Measurements from ENCODE around the gene ERG.

ERG gene

GRCh38 chr21:38520511-38520910 is 22.2 kb upstream of the ERG start:
- Histone ChIP-seq H3K9me3 (ENCODE audit: control insufficient read depth, low read depth, low read length) (no peaks in the 10 kb centered on the region), H3K4me1 (ENCODE audit: control insufficient read depth, low read depth, low read length) (peaks cover 7% of the 10 kb centered on the region), H3K27ac (ENCODE audit: low read length) (no peak overlapping the region), H3K9ac (ENCODE audit: low read length) (no peak overlapping the region), H3K36me3 (ENCODE audit: control insufficient read depth, low read depth, low read length) (no peaks in the 10 kb centered on the region), H3K4me3 (ENCODE audit: low read length) (no peak overlapping the region), H3K27me3 (ENCODE audit: control insufficient read depth, insufficient read depth, low read length) (no peaks in the 10 kb centered on the region)

DNA sequence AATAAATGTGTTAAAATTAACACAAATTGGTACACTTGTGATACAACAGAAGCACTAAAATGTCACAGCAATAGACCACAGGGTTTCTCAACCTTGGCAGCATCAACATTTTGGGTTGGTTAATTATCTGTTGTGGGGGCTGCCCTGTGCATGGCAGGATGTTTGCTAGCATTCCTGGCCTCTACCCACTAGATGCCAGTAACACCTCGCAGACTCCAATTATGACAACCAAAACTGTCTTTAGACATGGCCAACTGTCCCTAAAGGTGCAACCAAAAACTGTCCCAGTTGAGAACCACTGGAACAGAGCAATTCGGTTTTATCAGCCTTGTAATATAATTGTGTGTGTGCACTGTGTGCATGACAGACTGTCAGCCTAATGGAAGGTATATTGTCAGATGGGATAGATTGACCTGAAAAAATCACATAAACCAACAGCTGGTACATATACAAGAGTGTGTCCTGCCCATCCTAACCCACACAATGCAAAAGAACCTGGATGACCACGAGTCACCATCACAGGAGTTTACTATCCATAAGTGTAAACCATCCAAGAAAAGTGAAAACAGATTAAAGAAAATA is 13.5 kb upstream of the ERG start:
- no peak overlapping the region for H3K4me3 ChIP-seq (ENCODE audit: low read length)
- H3K9ac ChIP-seq (ENCODE audit: low read length) = no peak overlapping the region
- H3K4me1 ChIP-seq (ENCODE audit: control insufficient read depth, low read depth, low read length) = peaks cover 7% of the 10 kb centered on the region
- H3K36me3 ChIP-seq (ENCODE audit: control insufficient read depth, low read depth, low read length) = no peaks in the 10 kb centered on the region
- H3K9me3 ChIP-seq (ENCODE audit: control insufficient read depth, low read depth, low read length) = no peaks in the 10 kb centered on the region
- no peaks in the 10 kb centered on the region for H3K27me3 ChIP-seq (ENCODE audit: control insufficient read depth, insufficient read depth, low read length)
- no peak overlapping the region for H3K27ac ChIP-seq (ENCODE audit: low read length)

DNA sequence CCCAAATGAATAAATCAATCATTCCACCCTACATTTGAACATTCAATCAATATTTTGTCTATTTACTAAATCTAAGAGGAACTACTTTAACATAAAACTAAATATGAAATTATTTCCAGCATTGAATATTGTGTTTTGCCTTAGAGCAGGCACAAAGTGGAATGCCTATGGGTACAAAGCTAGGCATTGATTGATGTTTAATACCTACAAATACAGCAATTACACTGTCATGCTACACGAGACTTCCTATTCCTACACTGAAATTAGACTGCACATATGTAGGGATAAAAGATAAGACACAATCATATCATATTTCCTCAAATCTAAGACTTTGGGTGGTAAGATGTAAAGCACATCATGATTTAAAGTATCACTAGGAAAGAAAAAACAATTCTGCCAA is 12.9 kb upstream of the ERG start:
- Histone ChIP-seq H3K9me3 (ENCODE audit: control insufficient read depth, low read depth, low read length) (no peaks in the 10 kb centered on the region), H3K4me3 (ENCODE audit: low read length) (no peak overlapping the region), H3K36me3 (ENCODE audit: control insufficient read depth, low read depth, low read length) (no peaks in the 10 kb centered on the region), H3K9ac (ENCODE audit: low read length) (no peak overlapping the region), H3K27ac (ENCODE audit: low read length) (no peak overlapping the region), H3K27me3 (ENCODE audit: control insufficient read depth, insufficient read depth, low read length) (no peaks in the 10 kb centered on the region), H3K4me1 (ENCODE audit: control insufficient read depth, low read depth, low read length) (peaks cover 12% of the 10 kb centered on the region)

DNA sequence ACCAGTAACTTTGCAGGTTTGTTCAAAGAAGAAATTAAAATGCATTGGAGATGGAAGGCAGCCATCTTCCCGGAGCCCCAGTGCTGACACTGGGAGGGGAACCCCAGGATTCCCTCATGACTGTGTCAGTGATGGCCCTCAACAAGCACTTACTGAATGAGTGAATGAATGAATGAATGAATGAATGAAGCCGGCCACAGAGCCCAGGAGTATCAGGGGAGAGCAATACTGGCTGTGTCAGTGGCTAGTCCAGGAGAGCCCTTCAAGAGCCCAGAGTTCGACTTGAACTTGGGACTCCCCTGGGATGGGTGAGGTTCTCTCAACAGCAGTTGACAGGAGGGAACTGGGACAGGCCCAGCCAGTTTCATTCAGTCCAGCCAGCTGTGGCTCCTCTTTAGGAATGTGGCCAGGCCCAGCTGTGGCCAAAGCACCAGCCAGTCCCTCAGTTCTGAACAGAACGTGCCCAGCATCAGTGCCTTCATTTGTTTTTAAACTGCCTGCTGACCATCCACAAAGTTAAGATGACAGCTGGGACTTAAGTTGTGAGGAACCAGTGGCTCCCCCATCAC is 9.2 kb upstream of the ERG start:
- no peaks in the 10 kb centered on the region for H3K27me3 ChIP-seq (ENCODE audit: control insufficient read depth, insufficient read depth, low read length)
- no peak overlapping the region for H3K9ac ChIP-seq (ENCODE audit: low read length)

DNA sequence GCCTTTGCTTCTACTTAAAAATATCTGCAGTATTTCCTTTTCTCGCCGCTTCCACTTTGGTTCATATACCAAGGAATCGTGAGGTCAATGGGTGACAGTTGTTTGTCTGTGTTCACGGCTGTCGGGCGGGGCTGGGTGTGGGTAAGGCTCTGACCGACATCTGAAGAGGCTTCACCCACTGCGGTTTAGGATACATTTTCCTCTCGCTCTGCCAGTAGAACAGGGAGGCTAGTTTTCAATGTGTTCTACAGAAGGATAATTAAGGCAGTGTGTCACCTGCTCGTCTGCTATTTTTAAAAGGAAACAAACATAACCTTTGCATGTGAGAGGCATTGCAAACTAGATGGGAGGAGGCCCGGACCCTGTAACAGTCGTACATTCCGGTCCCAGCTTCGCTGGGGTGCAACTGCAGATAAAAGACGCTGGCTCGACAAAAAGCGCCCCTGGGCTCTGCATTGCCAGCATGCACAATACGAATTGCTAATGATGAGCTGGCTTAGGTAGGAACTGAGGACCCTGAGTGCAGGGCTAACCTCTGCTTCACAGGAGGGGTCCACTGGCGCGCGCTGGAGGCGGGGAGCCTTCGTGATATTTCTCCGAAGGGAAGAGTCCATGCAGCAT is 8.5 kb upstream of the ERG start:
- Histone ChIP-seq H3K4me3 (ENCODE audit: low read length) (peak overlapping the region; percentile 1), H3K36me3 (ENCODE audit: control insufficient read depth, low read depth, low read length) (no peaks in the 10 kb centered on the region), H3K9ac (ENCODE audit: low read length) (no peak overlapping the region), H3K27ac (ENCODE audit: low read length) (no peak overlapping the region), H3K27me3 (ENCODE audit: control insufficient read depth, insufficient read depth, low read length) (no peaks in the 10 kb centered on the region), H3K4me1 (ENCODE audit: control insufficient read depth, low read depth, low read length) (peaks cover 29% of the 10 kb centered on the region), H3K9me3 (ENCODE audit: control insufficient read depth, low read depth, low read length) (no peaks in the 10 kb centered on the region)

More for the DNA sequence above, 9.2 kb upstream of the ERG start:
- peaks cover 29% of the 10 kb centered on the region for H3K4me1 ChIP-seq (ENCODE audit: control insufficient read depth, low read depth, low read length)
- H3K9me3 ChIP-seq (ENCODE audit: control insufficient read depth, low read depth, low read length) = no peaks in the 10 kb centered on the region
- H3K27ac ChIP-seq (ENCODE audit: low read length) = no peak overlapping the region
- no peaks in the 10 kb centered on the region for H3K36me3 ChIP-seq (ENCODE audit: control insufficient read depth, low read depth, low read length)
- H3K4me3 ChIP-seq (ENCODE audit: low read length) = no peak overlapping the region

DNA sequence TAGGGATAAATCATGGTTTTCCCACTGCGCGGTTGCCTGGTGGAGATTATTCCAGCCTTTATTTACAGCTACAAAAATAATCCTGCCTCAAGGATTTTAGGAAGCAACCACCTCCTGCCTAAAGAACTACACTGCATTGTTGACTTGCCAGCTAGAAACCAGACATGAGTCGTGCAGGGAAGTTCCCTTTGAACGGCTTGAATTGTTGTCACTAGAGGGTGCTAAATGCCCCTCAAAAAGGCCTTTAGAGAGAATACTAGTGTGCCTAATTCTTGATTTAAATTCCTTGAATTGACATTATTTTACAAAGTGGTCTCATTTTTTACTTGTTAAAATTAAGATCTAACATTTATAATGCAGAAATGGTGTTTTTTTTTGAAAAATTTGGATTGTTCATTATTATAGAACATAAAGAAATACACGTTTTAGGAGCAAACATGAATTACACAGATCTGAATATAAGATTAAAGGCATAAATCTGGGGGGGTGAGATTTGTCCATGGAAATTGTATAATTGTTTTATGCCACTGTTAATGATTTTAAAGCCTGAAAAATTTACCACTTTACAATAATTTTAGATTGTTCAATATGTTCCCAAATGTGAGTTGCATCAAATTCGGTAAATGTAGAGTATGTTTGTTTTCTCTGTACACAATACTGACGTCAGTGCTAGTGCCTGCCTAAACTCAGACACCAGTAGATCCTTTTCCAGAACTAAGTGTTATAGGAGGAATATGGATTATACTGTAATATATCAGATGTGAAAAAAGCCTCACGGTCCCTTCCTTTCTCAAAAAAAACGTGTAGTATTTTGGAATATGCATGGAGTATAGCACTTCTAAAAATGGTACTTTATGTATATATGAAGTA is 7.6 kb upstream of the ERG start:
- no peak overlapping the region for H3K4me3 ChIP-seq (ENCODE audit: low read length)
- H3K4me1 ChIP-seq (ENCODE audit: control insufficient read depth, low read depth, low read length) = peaks cover 29% of the 10 kb centered on the region
- H3K9ac ChIP-seq (ENCODE audit: low read length) = no peak overlapping the region
- no peaks in the 10 kb centered on the region for H3K36me3 ChIP-seq (ENCODE audit: control insufficient read depth, low read depth, low read length)
- no peaks in the 10 kb centered on the region for H3K27me3 ChIP-seq (ENCODE audit: control insufficient read depth, insufficient read depth, low read length)
- H3K27ac ChIP-seq (ENCODE audit: low read length) = no peak overlapping the region
- H3K9me3 ChIP-seq (ENCODE audit: control insufficient read depth, low read depth, low read length) = no peaks in the 10 kb centered on the region

GRCh38 chr21:38504066-38504465 is 5.8 kb upstream of the ERG start:
- no peak overlapping the region for H3K9ac ChIP-seq (ENCODE audit: low read length)
- no peaks in the 10 kb centered on the region for H3K27me3 ChIP-seq (ENCODE audit: control insufficient read depth, insufficient read depth, low read length)
- no peaks in the 10 kb centered on the region for H3K36me3 ChIP-seq (ENCODE audit: control insufficient read depth, low read depth, low read length)
- H3K4me1 ChIP-seq (ENCODE audit: control insufficient read depth, low read depth, low read length) = peaks cover 25% of the 10 kb centered on the region
- H3K4me3 ChIP-seq (ENCODE audit: low read length) = no peak overlapping the region
- H3K9me3 ChIP-seq (ENCODE audit: control insufficient read depth, low read depth, low read length) = no peaks in the 10 kb centered on the region
- H3K27ac ChIP-seq (ENCODE audit: low read length) = no peak overlapping the region

GRCh38 chr21:38503583-38503982 is 5.3 kb upstream of the ERG start:
- H3K9ac ChIP-seq (ENCODE audit: low read length) = no peak overlapping the region
- no peaks in the 10 kb centered on the region for H3K9me3 ChIP-seq (ENCODE audit: control insufficient read depth, low read depth, low read length)
- H3K36me3 ChIP-seq (ENCODE audit: control insufficient read depth, low read depth, low read length) = no peaks in the 10 kb centered on the region
- H3K4me1 ChIP-seq (ENCODE audit: control insufficient read depth, low read depth, low read length) = peaks cover 25% of the 10 kb centered on the region
- H3K4me3 ChIP-seq (ENCODE audit: low read length) = no peak overlapping the region
- H3K27ac ChIP-seq (ENCODE audit: low read length) = no peak overlapping the region
- H3K27me3 ChIP-seq (ENCODE audit: control insufficient read depth, insufficient read depth, low read length) = no peaks in the 10 kb centered on the region

GRCh38 chr21:38500073-38500472 is 1.8 kb upstream of the ERG start:
- H3K27me3 ChIP-seq (ENCODE audit: control insufficient read depth, insufficient read depth, low read length) = no peaks in the 10 kb centered on the region
- no peaks in the 10 kb centered on the region for H3K36me3 ChIP-seq (ENCODE audit: control insufficient read depth, low read depth, low read length)
- H3K9me3 ChIP-seq (ENCODE audit: control insufficient read depth, low read depth, low read length) = no peaks in the 10 kb centered on the region
- no peak overlapping the region for H3K9ac ChIP-seq (ENCODE audit: low read length)
- H3K4me1 ChIP-seq (ENCODE audit: control insufficient read depth, low read depth, low read length) = peaks cover 17% of the 10 kb centered on the region
- no peak overlapping the region for H3K4me3 ChIP-seq (ENCODE audit: low read length)
- H3K27ac ChIP-seq (ENCODE audit: low read length) = no peak overlapping the region

DNA sequence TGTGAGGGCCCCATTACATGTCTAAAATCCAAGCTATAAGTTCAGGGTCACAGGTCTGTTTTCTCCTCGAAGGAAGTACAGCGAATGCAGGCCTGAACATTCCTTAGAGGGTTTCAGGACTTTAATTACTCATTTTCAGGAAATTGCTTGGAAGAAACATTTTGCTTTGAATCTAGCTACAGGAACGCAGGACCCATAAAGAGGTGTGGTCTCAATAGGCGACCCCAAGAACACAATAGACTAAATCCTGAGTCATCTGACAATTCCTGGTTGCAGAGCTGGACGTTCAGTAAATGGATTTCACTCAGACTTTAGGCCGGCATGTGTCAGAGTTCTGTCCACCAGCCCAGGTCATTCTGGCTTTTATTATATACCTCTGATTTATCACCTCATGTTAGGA is 1.0 kb upstream of the ERG start:
- H3K9me3 ChIP-seq (ENCODE audit: control insufficient read depth, low read depth, low read length) = no peaks in the 10 kb centered on the region
- no peaks in the 10 kb centered on the region for H3K27me3 ChIP-seq (ENCODE audit: control insufficient read depth, insufficient read depth, low read length)
- H3K9ac ChIP-seq (ENCODE audit: low read length) = no peak overlapping the region
- no peak overlapping the region for H3K27ac ChIP-seq (ENCODE audit: low read length)
- peaks cover 24% of the 10 kb centered on the region for H3K4me1 ChIP-seq (ENCODE audit: control insufficient read depth, low read depth, low read length)
- no peaks in the 10 kb centered on the region for H3K36me3 ChIP-seq (ENCODE audit: control insufficient read depth, low read depth, low read length)
- H3K4me3 ChIP-seq (ENCODE audit: low read length) = no peak overlapping the region

GRCh38 chr21:38496224-38496623 is 2.1 kb downstream of the ERG start:
- no peaks in the 10 kb centered on the region for H3K36me3 ChIP-seq (ENCODE audit: control insufficient read depth, low read depth, low read length)
- H3K4me3 ChIP-seq (ENCODE audit: low read length) = no peak overlapping the region
- no peaks in the 10 kb centered on the region for H3K27me3 ChIP-seq (ENCODE audit: control insufficient read depth, insufficient read depth, low read length)
- no peak overlapping the region for H3K9ac ChIP-seq (ENCODE audit: low read length)
- peaks cover 30% of the 10 kb centered on the region for H3K4me1 ChIP-seq (ENCODE audit: control insufficient read depth, low read depth, low read length)
- H3K9me3 ChIP-seq (ENCODE audit: control insufficient read depth, low read depth, low read length) = no peaks in the 10 kb centered on the region
- no peak overlapping the region for H3K27ac ChIP-seq (ENCODE audit: low read length)

All from iPS-18a (cell line).